ENCODE measurements around the gene SYT15.

GRCh38 chr10:46547541-46548497 is 31.1 kb upstream of the SYT15 start:
- TF ChIP-seq CTCF (IDR thresholded peaks at IDR 0.05; ENCODE audit: extremely low read depth in 1 of 2, insufficient read depth in 1 of 2, low read depth in 1 of 2, low read length in 2 of 2) (no peak), GATA2 (IDR thresholded peaks at IDR 0.05; ENCODE audit: insufficient read depth, insufficient read length, low read depth, low read length) (no peak), MAX (IDR thresholded peaks at IDR 0.05; ENCODE audit: insufficient read depth, insufficient read length) (no peak), JUN (IDR thresholded peaks at IDR 0.05; ENCODE audit: borderline replicate concordance, insufficient read depth, insufficient read length, low read depth) (no peak), EZH2 (IDR thresholded peaks at IDR 0.05; ENCODE audit: borderline replicate concordance, low read depth, low read length, severe bottlenecking) (no peak), POLR2A (IDR thresholded peaks at IDR 0.05; ENCODE audit: low read depth, low read length) (no peak), POLR2AphosphoS5 (IDR thresholded peaks at IDR 0.05; ENCODE audit: insufficient read depth, low read depth, low read length) (no peak), FOS (IDR thresholded peaks at IDR 0.05; ENCODE audit: borderline replicate concordance, insufficient read depth, low read length) (no peak), MYC (IDR thresholded peaks at IDR 0.05; ENCODE audit: low read depth, low read length) (no peak)
